Measurements from ENCODE around the gene L3MBTL1.

Gene L3MBTL1

GRCh38 chr20:43533060-43533459 is 25.6 kb downstream of the L3MBTL1 start:
- no peak for DNase-seq (ENCODE audit: low read depth)
- TF ChIP-seq CTCF (IDR thresholded peaks at IDR 0.05; ENCODE audit: low read depth, low read length, missing control alignments) = no peak
- in situ Hi-C loops (cut with HindIII; ENCODE audit: low sequenced_read_pairs) = no loop called here

GRCh38 chr20:43534016-43534415 is 26.5 kb downstream of the L3MBTL1 start:
- no peak for TF ChIP-seq CTCF (IDR thresholded peaks at IDR 0.05; ENCODE audit: low read depth, low read length, missing control alignments)
- in situ Hi-C loops (cut with HindIII; ENCODE audit: low sequenced_read_pairs) = no loop called here
- H3K4me3 ChIP-seq (ENCODE audit: low read depth, low read length) = no peak overlapping the region
- no peak for DNase-seq (ENCODE audit: low read depth)

More at GRCh38 chr20:43533060-43533459, 25.6 kb downstream of the L3MBTL1 start:
- no peak overlapping the region for H3K4me3 ChIP-seq (ENCODE audit: low read depth, low read length)

- in situ Hi-C loops (cut with HindIII; ENCODE audit: low sequenced_read_pairs) = no loop called here
- no peak overlapping the region for H3K4me3 ChIP-seq (ENCODE audit: low read depth, low read length)
- no peak for TF ChIP-seq CTCF (IDR thresholded peaks at IDR 0.05; ENCODE audit: low read depth, low read length, missing control alignments)
- DNase-seq (ENCODE audit: low read depth) = no peak
Observed at GRCh38 chr20:43534791-43535350, 27.4 kb downstream of the L3MBTL1 start.

- in situ Hi-C loops (cut with HindIII; ENCODE audit: low sequenced_read_pairs) = no loop called here
- no peak for DNase-seq (ENCODE audit: low read depth)
- H3K4me3 ChIP-seq (ENCODE audit: low read depth, low read length) = no peak overlapping the region
- TF ChIP-seq CTCF (IDR thresholded peaks at IDR 0.05; ENCODE audit: low read depth, low read length, missing control alignments) = no peak
Observed at GRCh38 chr20:43535370-43536004, 28.0 kb downstream of the L3MBTL1 start.

- no peak for TF ChIP-seq CTCF (IDR thresholded peaks at IDR 0.05; ENCODE audit: low read depth, low read length, missing control alignments)
- H3K4me3 ChIP-seq (ENCODE audit: low read depth, low read length) = no peak overlapping the region
- in situ Hi-C loops (cut with HindIII; ENCODE audit: low sequenced_read_pairs) = no loop called here
- no peak for DNase-seq (ENCODE audit: low read depth)
Observed at GRCh38 chr20:43536041-43536816, 28.7 kb downstream of the L3MBTL1 start.

GRCh38 chr20:43536817-43537440 is 29.4 kb downstream of the L3MBTL1 start:
- DNase-seq (ENCODE audit: low read depth) = no peak
- in situ Hi-C loops (cut with HindIII; ENCODE audit: low sequenced_read_pairs) = no loop called here
- no peak overlapping the region for H3K4me3 ChIP-seq (ENCODE audit: low read depth, low read length)
- TF ChIP-seq CTCF (IDR thresholded peaks at IDR 0.05; ENCODE audit: low read depth, low read length, missing control alignments) = no peak

All from astrocyte of the cerebellum (primary cell).